ENCODE measurements around the gene RMP24.
A peak's percentile ranks its signal among the peaks of the same experiment; 100 is the strongest.

RMP24 gene

DNA sequence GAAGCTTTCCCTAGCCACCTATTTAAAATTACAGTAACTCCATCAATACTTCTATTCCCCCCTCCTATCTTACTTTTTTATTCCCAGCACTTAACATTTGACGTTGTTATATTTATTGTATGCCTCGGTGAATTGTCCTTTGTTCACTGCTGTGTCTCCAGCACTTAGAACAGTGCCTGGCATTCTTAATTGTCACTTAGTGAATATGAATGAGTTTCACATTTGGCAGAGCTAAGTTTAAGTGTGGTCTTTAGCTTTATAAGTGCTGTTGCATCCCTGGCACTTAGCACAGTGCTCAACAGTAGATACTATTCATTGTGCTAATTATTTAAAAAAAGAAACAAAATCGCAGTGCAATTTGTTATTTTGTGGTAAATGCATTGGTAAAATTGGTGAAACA lies 1.7 kb downstream of the RMP24 start:
- no peak for TF ChIP-seq EZH2 (IDR thresholded peaks at IDR 0.05; ENCODE audit: low read depth)
- TF ChIP-seq, protein P1, sequence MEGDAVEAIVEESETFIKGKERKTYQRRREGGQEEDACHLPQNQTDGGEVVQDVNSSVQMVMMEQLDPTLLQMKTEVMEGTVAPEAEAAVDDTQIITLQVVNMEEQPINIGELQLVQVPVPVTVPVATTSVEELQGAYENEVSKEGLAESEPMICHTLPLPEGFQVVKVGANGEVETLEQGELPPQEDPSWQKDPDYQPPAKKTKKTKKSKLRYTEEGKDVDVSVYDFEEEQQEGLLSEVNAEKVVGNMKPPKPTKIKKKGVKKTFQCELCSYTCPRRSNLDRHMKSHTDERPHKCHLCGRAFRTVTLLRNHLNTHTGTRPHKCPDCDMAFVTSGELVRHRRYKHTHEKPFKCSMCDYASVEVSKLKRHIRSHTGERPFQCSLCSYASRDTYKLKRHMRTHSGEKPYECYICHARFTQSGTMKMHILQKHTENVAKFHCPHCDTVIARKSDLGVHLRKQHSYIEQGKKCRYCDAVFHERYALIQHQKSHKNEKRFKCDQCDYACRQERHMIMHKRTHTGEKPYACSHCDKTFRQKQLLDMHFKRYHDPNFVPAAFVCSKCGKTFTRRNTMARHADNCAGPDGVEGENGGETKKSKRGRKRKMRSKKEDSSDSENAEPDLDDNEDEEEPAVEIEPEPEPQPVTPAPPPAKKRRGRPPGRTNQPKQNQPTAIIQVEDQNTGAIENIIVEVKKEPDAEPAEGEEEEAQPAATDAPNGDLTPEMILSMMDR (conservative IDR thresholded peaks at IDR 0.05) = no peak
- DNase-seq = no peak
- peaks cover 17% of the 10 kb centered on the region for H3K79me2 ChIP-seq (ENCODE audit: low read depth)
- 0 out of 2 replicates have a peak, but pooled peaks cover 3% of the 10 kb centered on the region for H3F3A ChIP-seq (ENCODE audit: insufficient read depth, low read depth)
- H4K20me1 ChIP-seq (ENCODE audit: insufficient read depth) = no peaks in the 10 kb centered on the region
- H3K4me2 ChIP-seq = peak overlapping the region; percentile 93
- no peaks in the 10 kb centered on the region for H3K9me2 ChIP-seq (ENCODE audit: insufficient read depth)
- no peaks in the 10 kb centered on the region for H3K9me3 ChIP-seq (ENCODE audit: insufficient read depth, low read depth)
- no peaks in the 10 kb centered on the region for H3K27me3 ChIP-seq (ENCODE audit: insufficient read depth, low read depth)
- CTCF ChIA-PET = no interaction called here
- no peak overlapping the region for H3K4me3 ChIP-seq
- intact Hi-C loops (cut with micrococcal nuclease; ENCODE audit: unreplicated experiment) = no loop called here
- POLR2A ChIA-PET (ENCODE audit: unreplicated experiment) = no interaction called here
- no peak overlapping the region for H2AFZ ChIP-seq
- BruUV-seq (replicated peaks) = no TSS peak
- H3K4me1 ChIP-seq (replicated peaks; ENCODE audit: insufficient read depth) = peaks cover 17% of the 10 kb centered on the region
- H3K36me3 ChIP-seq (ENCODE audit: low read depth) = peaks cover 6% of the 10 kb centered on the region; the same call in 1 of the 2 replicates
- no peak overlapping the region for H3K27ac ChIP-seq

- intact Hi-C loops (cut with micrococcal nuclease; ENCODE audit: unreplicated experiment) = no loop called here
- CTCF ChIA-PET = no interaction called here
Measured at GRCh38 chr18:35979112-35979511, 6.6 kb downstream of the RMP24 start.

GRCh38 chr18:35982409-35983114 lies 10.1 kb downstream of the RMP24 start:
- H4K20me1 ChIP-seq (ENCODE audit: insufficient read depth) = no peaks in the 10 kb centered on the region
- H3K36me3 ChIP-seq (ENCODE audit: low read depth) = 0 out of 2 replicates have a peak, but pooled peaks cover 5% of the 10 kb centered on the region
- no peaks in the 10 kb centered on the region for H3K79me2 ChIP-seq (ENCODE audit: low read depth)
- no peak overlapping the region for H2AFZ ChIP-seq
- intact Hi-C loops (cut with micrococcal nuclease; ENCODE audit: unreplicated experiment) = no loop called here
- no peaks in the 10 kb centered on the region for H3F3A ChIP-seq (ENCODE audit: insufficient read depth, low read depth)
- no peak overlapping the region for H3K4me3 ChIP-seq
- POLR2A ChIA-PET (ENCODE audit: unreplicated experiment) = no interaction called here
- H3K4me2 ChIP-seq = no peak overlapping the region
- no peak for DNase-seq
- no peak for TF ChIP-seq EZH2 (IDR thresholded peaks at IDR 0.05; ENCODE audit: low read depth)
- TF ChIP-seq, protein P1 (conservative IDR thresholded peaks at IDR 0.05) = no peak
- H3K9me3 ChIP-seq (ENCODE audit: insufficient read depth, low read depth) = no peaks in the 10 kb centered on the region
- no peaks in the 10 kb centered on the region for H3K27me3 ChIP-seq (ENCODE audit: insufficient read depth, low read depth)
- H3K4me1 ChIP-seq (replicated peaks; ENCODE audit: insufficient read depth) = no peaks in the 10 kb centered on the region
- no TSS peak for BruUV-seq (replicated peaks)
- CTCF ChIA-PET = no interaction called here
- H3K27ac ChIP-seq = no peak overlapping the region
- H3K9me2 ChIP-seq (ENCODE audit: insufficient read depth) = no peaks in the 10 kb centered on the region

More at GRCh38 chr18:35979112-35979511, 6.6 kb downstream of the RMP24 start:
- H3K9me2 ChIP-seq (ENCODE audit: insufficient read depth) = no peaks in the 10 kb centered on the region
- POLR2A ChIA-PET (ENCODE audit: unreplicated experiment) = no interaction called here
- H3F3A ChIP-seq (ENCODE audit: insufficient read depth, low read depth) = no peaks in the 10 kb centered on the region
- TF ChIP-seq, protein P1 (conservative IDR thresholded peaks at IDR 0.05) = no peak
- TF ChIP-seq EZH2 (IDR thresholded peaks at IDR 0.05; ENCODE audit: low read depth) = no peak
- H3K4me1 ChIP-seq (replicated peaks; ENCODE audit: insufficient read depth) = 0 out of 2 replicates have a peak, but pooled peaks cover 4% of the 10 kb centered on the region
- BruUV-seq (replicated peaks) = no TSS peak
- no peaks in the 10 kb centered on the region for H4K20me1 ChIP-seq (ENCODE audit: insufficient read depth)
- no peaks in the 10 kb centered on the region for H3K27me3 ChIP-seq (ENCODE audit: insufficient read depth, low read depth)
- H3K9me3 ChIP-seq (ENCODE audit: insufficient read depth, low read depth) = no peaks in the 10 kb centered on the region
- no peak overlapping the region for H3K27ac ChIP-seq
- peaks cover 11% of the 10 kb centered on the region; the same call in 1 of the 2 replicates for H3K36me3 ChIP-seq (ENCODE audit: low read depth)
- peaks cover 5% of the 10 kb centered on the region; the same call in 1 of the 2 replicates for H3K79me2 ChIP-seq (ENCODE audit: low read depth)
- no peak overlapping the region for H3K4me3 ChIP-seq
- DNase-seq = no peak
- no peak overlapping the region for H2AFZ ChIP-seq
- no peak overlapping the region for H3K4me2 ChIP-seq

Measured in PC-9 (cell line).